HCT116 (cell line): ENCODE results near the gene FGF14. TPM values are rescaled to one million over a fixed set of nuclear protein-coding genes. Genes with fewer than 3 reads are reported as not detected.

Experiments
- ATAC-seq: fragments of 200-7000 bp; cut with Tn5 transposase; 2 replicates; pipeline ENCODE4 v1.9.1; 2020; ENCODE audit warnings: mild to moderate bottlenecking, moderate library complexity
- BruUV-seq: library from RNA; stranded (reverse); fragments of 400-500 nt; replicated peaks from 2 replicates; lab custom pipeline; 2021; lab: Mats Ljungman, UMichigan
- CTCF ChIA-PET: fragments of 300-600 bp; sonication (Branson Sonifier 250); formaldehyde crosslinking; loops from one replicate; lab custom pipeline; 2021; ENCODE audit warnings: antibody characterized with exemption; lab: Charles Lee
- POLR2A ChIA-PET: fragments of 300-600, 350-600 bp; sonication (Branson Sonifier 250); formaldehyde crosslinking; loops from one replicate; lab custom pipeline; 2021; ENCODE audit warnings: antibody characterized with exemption; lab: Charles Lee
- RAD21 ChIA-PET, 2 experiments: fragments of 300-600 bp; sonication (Branson Sonifier 250); formaldehyde crosslinking; loops; one replicate each; lab custom pipeline; 2023; ENCODE audit warnings: low total read pairs in 2 of 2; ENCODE audit not compliant: uncharacterized antibody in 2 of 2, unreplicated experiment in 2 of 2, low non-redundant PET in 1 of 2; lab: Charles Lee
- DNase-seq: peaks from one replicate; pipeline ENCODE4 v3.0.0-alpha.2; 2010; ENCODE audit warnings: low read depth, low spot score
- H2AFZ ChIP-seq: fragments of 200-600 bp; shearing (Covaris generic), sonication (generic); 2 replicates; pipeline ENCODE4 v1.6.1; 2017; ENCODE audit warnings: low read depth, mixed run types, mixed read lengths, antibody characterized with exemption, low read length; ENCODE audit not compliant: poor library complexity, severe bottlenecking
- H3K27ac ChIP-seq: 2 replicates; pipeline ENCODE4 v1.5.1; 2012; ENCODE audit warnings: low read depth, low read length
- H3K27me3 ChIP-seq: fragments of 200-600 bp; sonication (generic); 2 replicates; pipeline ENCODE4 v1.6.1; 2016; ENCODE audit warnings: mixed run types, low read length, mixed read lengths; ENCODE audit not compliant: insufficient read depth
- H3K36me3 ChIP-seq, 2 experiments: fragments of 200-500 bp in 1 of 2; fragments of 200-600 bp in 1 of 2; sonication (Bioruptor generic) in 1 of 2; sonication (generic) in 1 of 2; 2 replicates each; pipeline versions ENCODE4 v1.5.1 to v1.6.1; 2014 to 2016; ENCODE audit warnings: low read length in 2 of 2, inconsistent platforms in 1 of 2, mixed read lengths in 1 of 2, mixed run types in 1 of 2; ENCODE audit not compliant: insufficient read depth in 2 of 2, control insufficient read depth in 1 of 2
- H3K4me1 ChIP-seq, 2 experiments: fragments of 200-600 bp in 1 of 2; sonication (generic) in 1 of 2; 2 replicates each; pipeline versions ENCODE4 v1.5.1 to v1.6.1; 2012 to 2017; ENCODE audit warnings: low read length in 2 of 2, inconsistent platforms in 1 of 2, mild to moderate bottlenecking in 1 of 2, mixed read lengths in 1 of 2, mixed run types in 1 of 2, moderate library complexity in 1 of 2; ENCODE audit not compliant: insufficient read depth in 2 of 2, control insufficient read depth in 1 of 2
- H3K4me2 ChIP-seq: fragments of 200-600 bp; sonication (generic); 2 replicates; pipeline ENCODE4 v1.6.1; 2017; ENCODE audit warnings: mixed run types, low read length, mixed read lengths
- H3K4me3 ChIP-seq, 2 experiments: fragments of 200-600 bp in 1 of 2; sonication (generic) in 1 of 2; replicated peaks in 1 of 2; 2 replicates each; pipeline ENCODE4 v1.5.1; 2011 to 2016; ENCODE audit warnings: low read length in 2 of 2, control low read depth in 1 of 2, low read depth in 1 of 2, mild to moderate bottlenecking in 1 of 2, mixed read lengths in 1 of 2, mixed run types in 1 of 2
- H3K79me2 ChIP-seq: fragments of 200-600 bp; sonication (generic); 2 replicates; pipeline ENCODE4 v1.6.1; 2017; ENCODE audit warnings: mild to moderate bottlenecking, mixed run types, low read length, moderate library complexity, mixed read lengths; ENCODE audit not compliant: insufficient read depth
- H3K9ac ChIP-seq: fragments of 200-600 bp; sonication (generic); 2 replicates; pipeline ENCODE4 v1.6.1; 2016; ENCODE audit warnings: low read length, mixed read lengths
- H3K9me2 ChIP-seq: fragments of 200-600 bp; sonication (generic), shearing (Covaris generic); 2 replicates; pipeline ENCODE4 v1.6.1; 2017; ENCODE audit warnings: mixed run types, mild to moderate bottlenecking, moderate library complexity; ENCODE audit not compliant: insufficient read depth
- H3K9me3 ChIP-seq, 2 experiments: fragments of 200-500 bp in 1 of 2; fragments of 200-600 bp in 1 of 2; sonication (Bioruptor generic) in 1 of 2; sonication (generic) in 1 of 2; 2 replicates each; pipeline ENCODE4 v1.6.1; 2014 to 2017; ENCODE audit warnings: low read length in 2 of 2, mixed read lengths in 2 of 2, inconsistent platforms in 1 of 2, low read depth in 1 of 2, mild to moderate bottlenecking in 1 of 2, mixed run types in 1 of 2, moderate library complexity in 1 of 2; ENCODE audit not compliant: control insufficient read depth in 1 of 2, insufficient read depth in 1 of 2
- H4K20me1 ChIP-seq: fragments of 200-600 bp; sonication (generic), shearing (Covaris generic); 2 replicates; pipeline ENCODE4 v1.6.1; 2017; ENCODE audit warnings: mixed run types, mild to moderate bottlenecking, moderate library complexity; ENCODE audit not compliant: insufficient read depth
- ATF3 ChIP-seq: IDR thresholded peaks from 2 replicates; pipeline ENCODE4 v1.6.1; 2012
- CBX3 ChIP-seq: IDR thresholded peaks from 2 replicates; pipeline ENCODE4 v1.6.1; 2012; ENCODE audit warnings: low read depth
- CEBPB ChIP-seq: IDR thresholded peaks from 2 replicates; pipeline ENCODE4 v1.6.1; 2012; ENCODE audit warnings: low read depth
- ELF1 ChIP-seq: IDR thresholded peaks from 2 replicates; pipeline ENCODE4 v1.6.1; 2012; ENCODE audit warnings: low read depth, borderline replicate concordance
- EZH2 ChIP-seq: fragments of 200-600 bp; sonication (generic); IDR thresholded peaks from 2 replicates; pipeline ENCODE4 v1.6.1; 2017; ENCODE audit warnings: antibody characterized with exemption, mixed run types
- EZH2phosphoT487 ChIP-seq: fragments of 200-600 bp; IDR thresholded peaks from 2 replicates; pipeline ENCODE4 v1.6.1; 2018; ENCODE audit warnings: antibody characterized with exemption, borderline replicate concordance
- JUND ChIP-seq: IDR thresholded peaks from 2 replicates; pipeline ENCODE4 v1.6.1; 2012
- MAX ChIP-seq: IDR thresholded peaks from 2 replicates; pipeline ENCODE4 v1.6.1; 2012
- POLR2A ChIP-seq: IDR thresholded peaks from 2 replicates; pipeline ENCODE4 v1.7.0; 2011; ENCODE audit warnings: borderline replicate concordance; ENCODE audit not compliant: insufficient read depth, insufficient read length; ENCODE audit errors: extremely low read depth
- POLR2AphosphoS5 ChIP-seq: IDR thresholded peaks from 2 replicates; pipeline ENCODE4 v1.6.1; 2011; ENCODE audit warnings: mild to moderate bottlenecking, low read depth, low read length, moderate library complexity
- RAD21 ChIP-seq: IDR thresholded peaks from 2 replicates; pipeline ENCODE4 v1.6.1; 2012; ENCODE audit warnings: low read depth, mild to moderate bottlenecking
- SIN3A ChIP-seq: IDR thresholded peaks from 2 replicates; pipeline ENCODE4 v1.6.1; 2012; ENCODE audit warnings: low read depth
- SP1 ChIP-seq: IDR thresholded peaks from 2 replicates; pipeline ENCODE4 v1.6.1; 2012; ENCODE audit warnings: low read depth
- YY1 ChIP-seq: IDR thresholded peaks from 2 replicates; pipeline ENCODE4 v1.6.1; 2011; ENCODE audit warnings: low read length, low read depth, moderate library complexity, mild to moderate bottlenecking; ENCODE audit not compliant: insufficient replicate concordance; ENCODE audit errors: extremely low read depth
- ZBTB33 ChIP-seq: IDR thresholded peaks from 2 replicates; pipeline ENCODE4 v1.6.1; 2011; ENCODE audit warnings: mild to moderate bottlenecking, low read length, moderate library complexity; ENCODE audit not compliant: insufficient replicate concordance; ENCODE audit errors: extremely low read depth
- ZFX ChIP-seq: fragments of 450-650 bp; IDR thresholded peaks from 2 replicates; pipeline ENCODE4 v1.6.1; 2017
- ZNF274 ChIP-seq: fragments of 200-500 bp; sonication (Bioruptor generic); IDR thresholded peaks from 2 replicates; pipeline ENCODE4 v1.6.1; 2014; ENCODE audit warnings: mild to moderate bottlenecking, low read depth, low read length, inconsistent platforms
- intact Hi-C: fragments of 100-400 bp; cut with micrococcal nuclease; formaldehyde crosslinking; loops from 2 replicates; pipeline ENCODE4 v1.10.0; 2022
- total RNA-seq: library from RNA; stranded (reverse); gene quantifications from one replicate; pipeline ENCODE4 v1.2.1, GENCODE V29; 2021; ENCODE audit not compliant: unreplicated experiment

The FGF14 gene
- total RNA-seq, 1 experiment from 2014 or later, result not detected

- Histone ChIP-seq H3K4me2 (no peak overlapping the region), H2AFZ (no peak overlapping the region), H3K27ac (no peak overlapping the region), H3K79me2 (no peaks in the 10 kb centered on the region), H4K20me1 (no peaks in the 10 kb centered on the region), H3K9me3 (peaks cover 0 to 15% of the 10 kb centered on the region in 2 experiments; a peak in 2 of 4 replicates), H3K4me3 (no peak overlapping the region), H3K36me3 (no peaks in the 10 kb centered on the region), H3K9me2 (no peaks in the 10 kb centered on the region), H3K9ac (no peak overlapping the region), H3K4me1 (no peaks in the 10 kb centered on the region), H3K27me3 (no peaks in the 10 kb centered on the region)
- intact Hi-C loops, result no loop called here
- ChIA-PET RAD21 (no interaction called here), CTCF (no interaction called here), POLR2A (no interaction called here)
- DNase-seq (no peak), ATAC-seq (no peak)
- TF ChIP-seq POLR2A (no peak), CBX3 (no peak), ZBTB33 (no peak), RAD21 (no peak), MAX (no peak), JUND (no peak)
- BruUV-seq, result no TSS peak
Measured at GRCh38 chr13:102003848-102004570, 397.8 kb downstream of the FGF14 start.

GRCh38 chr13:102002287-102002686, 399.6 kb downstream of the FGF14 start:
- Histone ChIP-seq H3K9me3 (peaks cover 0 to 15% of the 10 kb centered on the region in 2 experiments; a peak in 2 of 4 replicates), H3K9me2 (no peaks in the 10 kb centered on the region), H3K4me1 (no peaks in the 10 kb centered on the region), H3K79me2 (no peaks in the 10 kb centered on the region), H3K9ac (no peak overlapping the region), H3K27me3 (no peaks in the 10 kb centered on the region), H4K20me1 (no peaks in the 10 kb centered on the region), H3K4me3 (no peak overlapping the region), H3K36me3 (no peaks in the 10 kb centered on the region), H2AFZ (no peak overlapping the region), H3K4me2 (no peak overlapping the region), H3K27ac (no peak overlapping the region)
- ChIA-PET CTCF (no interaction called here), POLR2A (no interaction called here), RAD21 (no interaction called here)
- no TSS peak for BruUV-seq
- intact Hi-C loops, result no loop called here
- ATAC-seq, result no peak
- no peak for DNase-seq
- no peak for TF ChIP-seq SP1
- TF ChIP-seq JUND, result no peak
- TF ChIP-seq EZH2, result no peak
- TF ChIP-seq ELF1, result no peak
- TF ChIP-seq POLR2AphosphoS5, result no peak
- no peak for TF ChIP-seq CEBPB
- TF ChIP-seq ZBTB33, result no peak
- no peak for TF ChIP-seq EZH2phosphoT487
- no peak for TF ChIP-seq SIN3A
- TF ChIP-seq ZNF274, result no peak
- no peak for TF ChIP-seq YY1
- no peak for TF ChIP-seq RAD21
- TF ChIP-seq CBX3, result no peak
- no peak for TF ChIP-seq ZFX
- no peak for TF ChIP-seq ATF3
